Fibroblast of mammary gland (primary cell): ENCODE measurements around the gene INPP5A.
"Not testable (repeated sequence)": the region's sequence is repeated elsewhere in the genome, so short reads cannot be mapped to it uniquely, and the experiment has no call there.

ENCODE experiments used
- DNase-seq: peaks from one replicate; pipeline ENCODE4 v3.0.0-alpha.2; 2010; ENCODE audit warnings: low read depth
- H3K4me3 ChIP-seq: 2 replicates; pipeline ENCODE4 v1.5.1; 2011; ENCODE audit warnings: low read depth, mild to moderate bottlenecking, low read length, moderate library complexity; ENCODE audit not compliant: control insufficient read depth
- TF ChIP-seq, protein P1 (sequence below): conservative IDR thresholded peaks from 2 replicates; pipeline ENCODE4 v1.5.1; 2011; ENCODE audit warnings: low read depth, low read length, inconsistent platforms; ENCODE audit not compliant: control insufficient read depth, insufficient read depth

INPP5A gene

DNA sequence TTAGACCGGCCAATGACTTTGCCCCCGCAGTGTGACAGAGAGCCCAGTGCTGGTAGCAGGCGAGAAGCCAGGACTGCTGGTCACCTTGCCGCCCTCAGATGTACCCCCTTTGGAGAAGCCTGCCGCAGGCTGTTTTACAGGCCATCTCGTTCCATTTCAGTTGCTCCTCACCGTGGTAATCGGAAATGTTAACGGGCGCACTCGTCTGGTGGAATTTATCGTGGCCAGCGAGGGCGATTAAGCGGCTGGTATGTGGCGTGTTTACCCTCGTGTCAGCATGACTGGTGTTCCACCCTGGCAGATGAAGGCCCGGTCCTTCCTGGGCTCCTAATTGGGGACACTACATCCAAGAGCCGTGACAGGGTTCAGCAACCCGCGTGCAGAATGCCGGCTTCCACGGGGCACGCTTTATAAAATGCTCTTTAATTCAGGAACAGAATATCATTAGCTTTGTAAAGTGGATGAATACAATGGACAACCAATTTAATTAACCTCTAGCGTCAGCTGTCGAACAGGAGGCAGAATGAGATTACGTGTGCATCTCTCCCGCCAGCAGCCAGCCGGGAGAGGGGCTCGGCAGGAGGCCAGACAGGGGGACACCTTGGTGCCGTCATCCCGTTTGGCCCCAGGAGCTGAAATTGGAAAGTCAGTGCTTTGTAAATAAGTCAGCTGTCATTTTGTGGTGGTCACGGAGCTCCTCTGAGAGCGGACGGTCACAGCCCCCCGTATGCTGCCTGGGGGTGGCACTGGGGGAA is 140.1 kb downstream of the INPP5A start:
- no peak for DNase-seq
- no peak overlapping the region for H3K4me3 ChIP-seq
- TF ChIP-seq, protein P1, sequence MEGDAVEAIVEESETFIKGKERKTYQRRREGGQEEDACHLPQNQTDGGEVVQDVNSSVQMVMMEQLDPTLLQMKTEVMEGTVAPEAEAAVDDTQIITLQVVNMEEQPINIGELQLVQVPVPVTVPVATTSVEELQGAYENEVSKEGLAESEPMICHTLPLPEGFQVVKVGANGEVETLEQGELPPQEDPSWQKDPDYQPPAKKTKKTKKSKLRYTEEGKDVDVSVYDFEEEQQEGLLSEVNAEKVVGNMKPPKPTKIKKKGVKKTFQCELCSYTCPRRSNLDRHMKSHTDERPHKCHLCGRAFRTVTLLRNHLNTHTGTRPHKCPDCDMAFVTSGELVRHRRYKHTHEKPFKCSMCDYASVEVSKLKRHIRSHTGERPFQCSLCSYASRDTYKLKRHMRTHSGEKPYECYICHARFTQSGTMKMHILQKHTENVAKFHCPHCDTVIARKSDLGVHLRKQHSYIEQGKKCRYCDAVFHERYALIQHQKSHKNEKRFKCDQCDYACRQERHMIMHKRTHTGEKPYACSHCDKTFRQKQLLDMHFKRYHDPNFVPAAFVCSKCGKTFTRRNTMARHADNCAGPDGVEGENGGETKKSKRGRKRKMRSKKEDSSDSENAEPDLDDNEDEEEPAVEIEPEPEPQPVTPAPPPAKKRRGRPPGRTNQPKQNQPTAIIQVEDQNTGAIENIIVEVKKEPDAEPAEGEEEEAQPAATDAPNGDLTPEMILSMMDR: no peak

DNA sequence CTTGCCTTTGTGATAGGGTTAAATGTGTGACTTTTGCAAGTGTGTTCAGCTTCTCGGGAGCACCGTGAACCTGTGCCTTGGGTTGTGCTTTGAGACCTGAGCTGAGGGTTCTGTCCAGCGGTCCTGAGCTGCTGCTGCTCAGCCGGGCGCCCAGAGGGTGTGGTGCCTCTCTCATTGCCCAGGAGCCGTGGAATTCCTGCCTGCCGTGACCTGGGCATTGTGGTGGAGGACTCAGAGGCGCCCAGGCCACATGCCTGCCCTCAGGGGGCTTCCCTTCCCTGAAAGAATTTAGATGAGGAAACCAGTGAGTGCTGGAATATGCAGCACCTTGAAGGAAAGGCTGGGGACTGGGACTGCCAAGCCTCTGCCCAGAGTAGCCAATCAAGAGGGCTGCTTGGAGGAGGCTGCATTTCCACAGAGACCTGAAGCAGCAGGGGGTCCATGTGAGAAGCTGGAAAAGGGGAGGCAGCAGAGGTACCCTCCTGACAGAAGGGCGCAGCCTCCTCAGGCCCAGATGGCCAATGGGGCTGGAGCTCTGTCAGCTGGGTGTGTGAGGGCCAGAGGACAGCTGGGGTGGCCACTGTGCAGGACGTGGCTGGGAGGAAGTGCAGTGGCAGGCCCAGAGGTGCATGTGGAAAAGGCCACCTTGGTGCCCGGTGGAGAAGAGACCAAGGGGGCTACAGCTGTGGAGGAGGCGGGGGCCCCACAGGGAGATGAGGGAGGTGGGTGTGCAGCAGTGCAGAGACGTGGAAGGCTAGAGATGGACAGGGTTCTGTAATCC is 141.0 kb downstream of the INPP5A start:
- H3K4me3 ChIP-seq: no peak overlapping the region
- no peak for DNase-seq
- TF ChIP-seq, protein P1: no peak

DNA sequence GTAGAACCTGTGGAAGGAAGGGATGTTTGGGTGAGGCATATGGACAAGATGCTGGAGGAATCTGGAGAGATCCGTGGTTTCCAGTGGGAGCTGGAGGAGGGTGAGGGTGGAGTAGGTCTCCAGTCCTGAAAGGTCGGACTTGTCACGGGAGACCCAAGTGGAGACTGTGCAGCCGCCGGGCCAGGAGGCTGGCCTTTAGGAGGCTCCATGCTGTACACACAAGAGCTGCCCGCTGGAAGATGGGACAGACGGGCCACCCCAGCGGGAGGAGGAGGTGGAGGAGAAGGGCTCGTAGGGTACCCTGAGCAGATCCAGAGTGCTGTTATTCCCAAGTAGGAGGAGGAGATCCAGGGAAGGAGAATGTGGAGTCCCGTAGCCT is 141.6 kb downstream of the INPP5A start:
- DNase-seq: no peak
- TF ChIP-seq, protein P1: no peak
- no peak overlapping the region for H3K4me3 ChIP-seq

DNA sequence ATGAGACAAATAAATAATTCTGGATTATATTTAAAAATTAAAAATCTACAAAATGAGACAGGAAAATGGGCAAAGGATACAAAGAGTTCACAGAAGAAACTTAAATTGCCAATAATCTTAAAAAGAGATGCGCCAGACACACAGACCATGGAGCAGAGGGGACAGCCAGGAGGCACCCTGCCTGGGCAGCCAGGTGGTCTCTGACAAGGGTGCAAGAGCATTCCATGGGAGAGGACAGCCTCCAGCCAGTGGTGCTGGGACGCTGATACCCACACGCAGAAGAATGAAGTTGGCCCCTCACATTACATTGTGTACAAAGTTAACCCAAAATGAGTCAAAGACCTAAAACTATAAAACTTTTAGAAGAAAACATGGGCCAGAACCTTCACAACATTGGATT is 142.1 kb downstream of the INPP5A start:
- H3K4me3 ChIP-seq: no peak overlapping the region
- TF ChIP-seq, protein P1: no peak
- no peak for DNase-seq

DNA sequence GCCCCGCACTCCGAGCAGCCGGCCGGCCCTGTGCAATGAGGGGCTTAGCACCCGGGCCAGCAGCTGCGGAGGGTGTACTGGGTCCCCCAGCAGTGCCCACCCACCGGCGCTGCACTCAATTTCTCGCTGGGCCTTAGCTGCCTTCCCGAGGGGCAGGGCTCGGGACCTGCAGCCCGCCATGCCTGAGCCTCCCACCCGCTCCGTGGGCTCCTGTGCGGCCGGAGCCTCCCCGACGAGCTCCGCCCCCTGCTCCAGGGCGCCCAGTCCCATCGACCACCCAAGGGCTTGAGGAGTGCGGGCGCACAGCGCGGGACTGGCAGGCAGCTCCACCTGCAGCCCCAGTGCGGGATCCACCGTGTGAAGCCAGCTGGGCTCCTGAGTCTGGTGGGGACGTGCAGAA is 143.2 kb downstream of the INPP5A start:
- not testable (repeated sequence) for H3K4me3 ChIP-seq, DNase-seq

DNA sequence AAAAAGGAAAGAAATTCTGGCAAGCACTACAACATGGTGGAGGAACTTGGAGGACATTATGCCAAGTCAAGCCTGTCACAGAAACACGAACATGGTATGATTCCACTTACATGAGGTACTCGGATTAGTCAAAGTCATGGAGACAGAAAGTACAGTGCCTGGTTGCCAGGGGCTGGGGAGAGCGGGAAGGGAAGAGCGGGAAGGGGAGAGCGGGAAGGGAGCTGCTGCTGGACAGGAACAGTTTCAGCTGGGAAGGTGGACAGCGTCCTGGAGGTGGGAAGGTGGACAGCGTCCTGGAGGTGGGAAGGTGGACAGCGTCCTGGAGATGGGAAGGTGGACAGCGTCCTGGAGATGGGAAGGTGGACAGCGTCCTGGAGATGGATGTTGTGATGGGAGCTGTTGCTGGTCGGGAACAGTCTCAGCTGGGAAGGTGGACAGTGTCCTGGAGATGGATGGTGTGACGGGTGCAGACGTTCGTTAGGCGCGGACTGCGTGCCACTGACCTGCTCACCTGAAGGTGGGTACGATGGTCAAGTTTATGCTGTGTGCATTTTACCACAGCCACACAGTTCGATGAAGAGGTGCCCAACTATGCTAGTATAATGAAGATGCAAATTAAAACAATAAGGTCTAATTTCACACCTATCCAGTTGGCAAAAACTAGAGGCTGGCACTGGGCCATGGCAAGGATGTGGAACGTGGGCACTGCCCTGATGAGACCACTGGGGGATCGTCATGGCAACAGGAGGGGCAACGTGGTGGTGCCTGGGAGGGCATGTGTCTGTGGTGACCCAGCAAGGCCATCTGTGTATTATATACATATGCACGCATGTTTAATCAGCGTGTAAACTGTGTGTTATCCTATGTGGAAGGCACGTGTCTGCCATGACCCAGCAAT is 144.5 kb downstream of the INPP5A start:
- TF ChIP-seq, protein P1: no peak
- no peak overlapping the region for H3K4me3 ChIP-seq
- no peak for DNase-seq
